GM10847 (cell line): Measurements from ENCODE around the gene HEY2.

Experiments
- POLR2A ChIP-seq: IDR thresholded peaks from 2 replicates; pipeline ENCODE4 v1.6.1; 2011; ENCODE audit not compliant: insufficient read length; ENCODE audit errors: extremely low read depth

The HEY2 gene

GRCh38 chr6:125781314-125781868, 32.0 kb downstream of the HEY2 start:
- TF ChIP-seq POLR2A: no peak

- TF ChIP-seq POLR2A: no peak
Measured at GRCh38 chr6:125784365-125784764, 34.9 kb downstream of the HEY2 start.

- no peak for TF ChIP-seq POLR2A
Measured at GRCh38 chr6:125787791-125788190, 38.4 kb downstream of the HEY2 start.

GRCh38 chr6:125789167-125789566, 39.7 kb downstream of the HEY2 start:
- TF ChIP-seq POLR2A: no peak

- no peak for TF ChIP-seq POLR2A
Measured at GRCh38 chr6:125789576-125790357, 40.3 kb downstream of the HEY2 start.

GRCh38 chr6:125790358-125791150, 41.1 kb downstream of the HEY2 start, which contains the start of gene NCOA7:
Gene NCOA7, plus strand, starts transcription at chr6:125790960. Its CDS starts 24,395 bp downstream, at chr6:125815355.
- TF ChIP-seq POLR2A: peak; percentile 41

- TF ChIP-seq POLR2A: no peak
Measured at GRCh38 chr6:125791151-125791819, 41.9 kb downstream of the HEY2 start.

GRCh38 chr6:125791820-125792165, 42.4 kb downstream of the HEY2 start:
- TF ChIP-seq POLR2A: no peak

GRCh38 chr6:125792172-125792571, 42.7 kb downstream of the HEY2 start:
- no peak for TF ChIP-seq POLR2A

- no peak for TF ChIP-seq POLR2A
Measured at GRCh38 chr6:125792680-125793079, 43.2 kb downstream of the HEY2 start.

GRCh38 chr6:125793280-125793679, 43.8 kb downstream of the HEY2 start:
- no peak for TF ChIP-seq POLR2A

GRCh38 chr6:125793863-125794262, 44.4 kb downstream of the HEY2 start:
- TF ChIP-seq POLR2A: no peak

GRCh38 chr6:125794342-125795137, 45.1 kb downstream of the HEY2 start:
- no peak for TF ChIP-seq POLR2A

GRCh38 chr6:125795301-125795700, 45.9 kb downstream of the HEY2 start:
- TF ChIP-seq POLR2A: no peak
